OCI-LY7 (cell line): ENCODE results near the gene BOK. TPM values are rescaled to one million over a fixed set of nuclear protein-coding genes. Genes with fewer than 3 reads are reported as not detected.

Experiments
- BruUV-seq: library from RNA; stranded (reverse); fragments of 400-500 nt; replicated peaks from 2 replicates; lab custom pipeline; 2021; lab: Mats Ljungman, UMichigan
- CTCF ChIA-PET: fragments of 300-600 bp; sonication (Branson Sonifier 250); formaldehyde crosslinking; loops from one replicate; lab custom pipeline; 2022; ENCODE audit warnings: antibody characterized with exemption; ENCODE audit not compliant: unreplicated experiment; lab: Charles Lee
- POLR2A ChIA-PET: fragments of 300-600 bp; sonication (Branson Sonifier 250); formaldehyde crosslinking; loops from one replicate; lab custom pipeline; 2022; ENCODE audit warnings: antibody characterized with exemption; lab: Charles Lee
- DNase-seq: peaks from one replicate; pipeline ENCODE4 v3.0.0-alpha.2; 2015; ENCODE audit warnings: low spot score
- H2AFZ ChIP-seq: fragments of 200-600 bp; sonication (generic), shearing (Covaris generic); 2 replicates; pipeline ENCODE4 v1.6.1; 2014; ENCODE audit warnings: mild to moderate bottlenecking, antibody characterized with exemption, low read length, moderate library complexity
- H3K27ac ChIP-seq: fragments of 200-600 bp; sonication (generic); 2 replicates; pipeline ENCODE4 v1.5.1; 2014; ENCODE audit warnings: mixed run types, low read depth, mild to moderate bottlenecking, moderate library complexity, low read length, inconsistent platforms; ENCODE audit not compliant: poor library complexity, severe bottlenecking
- H3K36me3 ChIP-seq: fragments of 200-600 bp; sonication (generic); 2 replicates; pipeline ENCODE4 v1.6.1; 2014; ENCODE audit warnings: mild to moderate bottlenecking, antibody characterized with exemption, low read length, moderate library complexity, mixed read lengths; ENCODE audit not compliant: insufficient read depth
- H3K4me1 ChIP-seq: fragments of 200-600 bp; sonication (generic); 2 replicates; pipeline ENCODE4 v1.5.1; 2014; ENCODE audit warnings: mild to moderate bottlenecking, low read length; ENCODE audit not compliant: insufficient read depth, poor library complexity, severe bottlenecking
- H3K4me2 ChIP-seq: fragments of 200-600 bp; sonication (generic); 2 replicates; pipeline ENCODE4 v1.6.1; 2014; ENCODE audit warnings: mild to moderate bottlenecking, low read length
- H3K4me3 ChIP-seq: fragments of 200-600 bp; sonication (generic); 2 replicates; pipeline ENCODE4 v1.5.1; 2014; ENCODE audit warnings: mild to moderate bottlenecking, low read depth, low read length; ENCODE audit not compliant: poor library complexity, severe bottlenecking
- H3K79me2 ChIP-seq: fragments of 200-600 bp; sonication (generic); 2 replicates; pipeline ENCODE4 v1.6.1; 2016; ENCODE audit warnings: low read depth, mild to moderate bottlenecking, low read length, moderate library complexity, mixed read lengths; ENCODE audit not compliant: insufficient read depth
- H3K9me2 ChIP-seq: fragments of 200-600 bp; sonication (generic); 2 replicates; pipeline ENCODE4 v1.6.1; 2016; ENCODE audit warnings: mild to moderate bottlenecking, low read length, mixed read lengths; ENCODE audit not compliant: insufficient read depth
- H3K9me3 ChIP-seq: fragments of 200-600 bp; sonication (generic); 2 replicates; pipeline ENCODE4 v1.6.1; 2014; ENCODE audit warnings: mild to moderate bottlenecking, mixed run types, low read length, mixed read lengths
- H4K20me1 ChIP-seq: fragments of 200-600 bp; sonication (generic); 2 replicates; pipeline ENCODE4 v1.6.1; 2014; ENCODE audit warnings: mild to moderate bottlenecking, antibody characterized with exemption, low read length, moderate library complexity, mixed read lengths; ENCODE audit not compliant: insufficient read depth
- EZH2phosphoT487 ChIP-seq: fragments of 200-600 bp; sonication (generic); IDR thresholded peaks from 2 replicates; pipeline ENCODE4 v1.6.1; 2018; ENCODE audit warnings: low read depth, borderline replicate concordance, mild to moderate bottlenecking, mixed run types, antibody characterized with exemption, low read length, moderate library complexity, mixed read lengths
- intact Hi-C: fragments of 100-400 bp; cut with micrococcal nuclease; formaldehyde crosslinking; loops from one replicate; pipeline ENCODE4 v1.10.0; 2022; ENCODE audit not compliant: unreplicated experiment
- total RNA-seq, 2 experiments: library from RNA; depleted of rRNA in 1 of 2; stranded (reverse); fragments of >200 nt in 1 of 2; shearing (Covaris generic) in 1 of 2; gene quantifications; 2 replicates each; pipeline ENCODE4 v1.2.3, GENCODE V29; 2014 to 2022
- TF ChIP-seq, protein P1 (sequence below): fragments of 200-600 bp; sonication (generic); conservative IDR thresholded peaks from 2 replicates; pipeline ENCODE4 v1.5.1; 2014; ENCODE audit warnings: mild to moderate bottlenecking, antibody characterized with exemption, low read length, moderate library complexity, mixed read lengths

Gene BOK
- total RNA-seq, 2 experiments from 2014 or later, result not detected

DNA sequence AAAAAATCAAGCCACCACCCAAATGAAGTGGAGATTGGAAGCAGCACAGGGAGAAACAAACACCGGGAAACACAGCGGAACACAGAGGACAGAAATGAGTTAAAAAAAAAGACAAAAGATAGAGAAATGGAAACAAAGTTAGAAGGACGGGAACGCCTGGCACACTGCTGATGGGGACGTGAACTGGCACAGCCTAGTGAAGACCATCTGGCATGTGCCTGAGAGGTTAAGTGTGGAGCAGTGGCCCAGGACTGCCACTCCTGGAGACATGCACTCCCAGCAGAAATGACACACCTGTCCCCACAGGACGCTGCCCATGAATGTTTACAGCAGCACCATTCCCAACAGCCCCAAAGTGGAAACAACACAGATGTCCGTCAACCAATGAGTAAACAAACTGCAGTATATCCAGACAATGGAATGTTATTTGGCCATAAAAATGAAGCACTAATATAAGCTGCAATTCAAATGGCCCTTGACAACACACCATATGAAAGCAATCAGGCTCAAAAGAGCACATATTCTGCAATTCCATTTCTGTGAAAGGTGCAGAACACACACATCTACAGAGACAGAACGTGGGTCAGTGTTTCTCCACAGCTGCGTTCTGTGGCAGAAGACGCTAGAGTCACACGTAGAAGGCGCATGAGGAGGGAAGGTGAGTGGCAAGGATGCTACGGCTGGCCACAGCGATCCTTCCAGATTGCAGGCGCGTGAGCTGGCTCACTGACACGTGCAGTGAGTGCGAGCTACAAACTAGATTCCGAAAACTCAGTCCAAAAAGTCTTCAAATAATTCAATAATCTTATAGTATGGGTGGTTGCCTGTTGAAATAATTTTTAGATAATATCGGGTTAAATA lies 53.8 kb downstream of the BOK start:
- H3K9me3 ChIP-seq, result no peaks in the 10 kb centered on the region
- TF ChIP-seq, protein P1, sequence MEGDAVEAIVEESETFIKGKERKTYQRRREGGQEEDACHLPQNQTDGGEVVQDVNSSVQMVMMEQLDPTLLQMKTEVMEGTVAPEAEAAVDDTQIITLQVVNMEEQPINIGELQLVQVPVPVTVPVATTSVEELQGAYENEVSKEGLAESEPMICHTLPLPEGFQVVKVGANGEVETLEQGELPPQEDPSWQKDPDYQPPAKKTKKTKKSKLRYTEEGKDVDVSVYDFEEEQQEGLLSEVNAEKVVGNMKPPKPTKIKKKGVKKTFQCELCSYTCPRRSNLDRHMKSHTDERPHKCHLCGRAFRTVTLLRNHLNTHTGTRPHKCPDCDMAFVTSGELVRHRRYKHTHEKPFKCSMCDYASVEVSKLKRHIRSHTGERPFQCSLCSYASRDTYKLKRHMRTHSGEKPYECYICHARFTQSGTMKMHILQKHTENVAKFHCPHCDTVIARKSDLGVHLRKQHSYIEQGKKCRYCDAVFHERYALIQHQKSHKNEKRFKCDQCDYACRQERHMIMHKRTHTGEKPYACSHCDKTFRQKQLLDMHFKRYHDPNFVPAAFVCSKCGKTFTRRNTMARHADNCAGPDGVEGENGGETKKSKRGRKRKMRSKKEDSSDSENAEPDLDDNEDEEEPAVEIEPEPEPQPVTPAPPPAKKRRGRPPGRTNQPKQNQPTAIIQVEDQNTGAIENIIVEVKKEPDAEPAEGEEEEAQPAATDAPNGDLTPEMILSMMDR, result no peak
- TF ChIP-seq EZH2phosphoT487, result no peak
- no peak overlapping the region for H2AFZ ChIP-seq
- ChIA-PET CTCF (no interaction called here), POLR2A (no interaction called here)
- no peak overlapping the region for H3K27ac ChIP-seq
- H3K4me3 ChIP-seq, result no peak overlapping the region
- intact Hi-C loops, result no loop called here
- H3K4me1 ChIP-seq, result peaks cover 20% of the 10 kb centered on the region
- H3K79me2 ChIP-seq, result peaks cover 20% of the 10 kb centered on the region
- H3K4me2 ChIP-seq, result no peak overlapping the region
- BruUV-seq, result no TSS peak
- 0 out of 2 replicates have a peak, but pooled peaks cover 3% of the 10 kb centered on the region for H4K20me1 ChIP-seq
- no peaks in the 10 kb centered on the region for H3K9me2 ChIP-seq
- no peak for DNase-seq
- H3K36me3 ChIP-seq, result peaks cover 29% of the 10 kb centered on the region; the same call in 1 of the 2 replicates

DNA sequence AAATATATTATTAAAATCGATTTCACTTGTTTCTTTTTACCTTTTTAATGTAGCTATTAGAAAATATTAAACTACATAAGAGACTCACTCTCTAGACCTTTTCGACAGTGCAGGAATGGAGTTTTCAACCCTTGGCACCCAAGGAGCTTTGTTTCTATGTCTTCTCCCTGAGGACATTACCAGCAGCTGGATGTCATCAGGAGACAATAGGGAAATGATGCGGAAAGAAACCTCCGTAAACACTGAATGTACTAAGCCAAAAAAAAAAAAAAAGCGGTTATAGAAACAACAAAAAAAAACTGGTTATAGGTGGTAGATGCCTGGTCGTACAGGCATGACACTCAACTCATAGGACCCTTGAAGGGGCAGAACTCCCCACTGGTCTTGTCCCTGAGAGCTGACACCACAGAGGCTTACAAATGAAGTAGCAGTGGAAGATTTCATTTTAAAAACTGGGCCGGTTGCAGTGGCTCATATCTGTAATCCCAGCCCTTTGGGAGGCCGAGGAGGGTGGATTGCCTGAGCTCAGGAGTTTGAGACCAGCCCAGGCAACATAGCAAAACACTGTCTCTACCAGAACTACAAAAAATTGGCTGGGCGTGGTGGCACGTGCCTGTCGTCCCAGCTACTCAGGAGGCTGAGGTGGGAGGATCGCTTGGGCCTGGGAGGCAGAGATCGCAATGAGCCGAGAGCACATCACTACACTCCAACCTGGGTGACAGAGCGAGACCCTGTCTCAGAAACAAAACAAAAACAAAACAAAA lies 54.7 kb downstream of the BOK start:
- CTCF ChIA-PET, result no interaction called here
- Histone ChIP-seq H3K9me2 (no peaks in the 10 kb centered on the region), H3K4me3 (no peak overlapping the region), H3K9me3 (no peaks in the 10 kb centered on the region), H4K20me1 (0 out of 2 replicates have a peak, but pooled peaks cover 3% of the 10 kb centered on the region), H3K4me2 (no peak overlapping the region), H2AFZ (no peak overlapping the region), H3K27ac (no peak overlapping the region), H3K4me1 (peaks cover 28% of the 10 kb centered on the region), H3K79me2 (peaks cover 28% of the 10 kb centered on the region), H3K36me3 (peaks cover 29% of the 10 kb centered on the region; the same call in 1 of the 2 replicates)
- POLR2A ChIA-PET, result interaction anchor here (0.5 kb wide), 1 partner anchor 329 kb away, joined by 3 read pairs; no protein-coding TSS in a partner anchor
- no peak for DNase-seq
- intact Hi-C loops, result no loop called here
- TF ChIP-seq, protein P1, result no peak
- TF ChIP-seq EZH2phosphoT487, result no peak
- no TSS peak for BruUV-seq
